Right lobe of liver (tissue), 6 donors: Measurements from ENCODE around the gene SH2B3. TPM values are rescaled to one million over a fixed set of nuclear protein-coding genes. Genes with fewer than 3 reads are reported as not detected.

Experiments
- ATAC-seq, 4 donors: fragments of 200-7000 bp; cut with Tn5 transposase; one replicate each; pipeline ENCODE4 v1.9.1; 2020; ENCODE audit warnings: mild to moderate bottlenecking in 4 of 4, moderate library complexity in 4 of 4
- DNase-seq, 3 donors: peaks; one replicate each; pipeline ENCODE4 v3.0.0-alpha.2; 2020
- H3K27ac ChIP-seq, 3 donors: fragments of 200-600 bp; one replicate each; pipeline ENCODE4 v1.8.0; 2022
- H3K27me3 ChIP-seq, 2 donors: fragments of 200-600 bp; one replicate each; pipeline ENCODE4 v1.8.0; 2022
- H3K36me3 ChIP-seq, 4 donors: fragments of 200-600 bp; sonication (generic) in 1 of 4; one replicate each; pipeline versions ENCODE4 v1.5.1 to v1.8.0; 2017 to 2022; ENCODE audit warnings: control low read depth in 1 of 4
- H3K4me1 ChIP-seq, 4 donors: fragments of 200-600 bp; sonication (generic) in 1 of 4; one replicate each; pipeline versions ENCODE4 v1.5.1 to v1.8.0; 2017 to 2022; ENCODE audit warnings: control low read depth in 1 of 4
- H3K4me3 ChIP-seq, 3 donors: fragments of 200-600 bp; one replicate each; pipeline ENCODE4 v1.8.0; 2022
- H3K9me3 ChIP-seq, 4 donors: fragments of 200-600 bp; sonication (generic) in 1 of 4; one replicate each; pipeline versions ENCODE4 v1.5.1 to v1.8.0; 2017 to 2022; ENCODE audit warnings: control low read depth in 1 of 4
- CTCF ChIP-seq, 4 donors: fragments of 200-600 bp in 3 of 4; fragments of 450-650 bp in 1 of 4; IDR thresholded peaks; one replicate each; pipeline versions ENCODE4 v1.5.1 to v1.8.0; 2016 to 2022; ENCODE audit warnings: antibody characterized with exemption in 4 of 4, mild to moderate bottlenecking in 2 of 4
- POLR2A ChIP-seq: fragments of 450-650 bp; IDR thresholded peaks from one replicate; pipeline ENCODE4 v1.6.1; 2017; ENCODE audit warnings: antibody characterized with exemption, mild to moderate bottlenecking
- WGBS: methylation state at CpG from one replicate; pipeline ENCODE4 v1.1.6; 2018; ENCODE audit warnings: low coverage, low lambda C conversion rate; ENCODE audit not compliant: insufficient coverage; ENCODE audit errors: missing lambda C conversion rate; 5-methylcytosine and 5-hydroxymethylcytosine counted together
- intact Hi-C, 2 donors: fragments of 100-400 bp; cut with DNase I; formaldehyde crosslinking; loops; one replicate each; pipeline versions ENCODE4 v1.11.2 to v1.14.1; 2022
- total RNA-seq, 6 experiments: library from RNA; depleted of rRNA in 2 of 6; stranded (reverse); fragments of >200 nt in 2 of 6; fragmentation: NEBNext Ultra II Directional in 3 of 6; extraction: Animal tissue kit (Norgen Biotek cat#: 25700) in 3 of 6; gene quantifications; one replicate each; pipeline versions ENCODE4 v1.1.0 to v1.2.4, GENCODE V29; 2016 to 2023
- donor health status: DM: no; HTN: yes; CAD: no.
- donor health status: DM: no; HTN: no; CAD: no.
- donor health status: DM: no; HTN: no; CAD: no.
- donor health status: DM: no; HTN: yes; CAD: no.
- donor health status: DM: no; HTN: yes; CAD: no.

Gene SH2B3
- total RNA-seq, 6 experiments from 2014 or later, result 6.7 to 43.5 (median 17.0) TPM

- Histone ChIP-seq H3K9me3 (no peaks in the 10 kb centered on the region), H3K27ac (no peak overlapping the region), H3K36me3 (peaks cover 0 to 26% (median 0%) of the 10 kb centered on the region in 4 donors), H3K27me3 (no peaks in the 10 kb centered on the region), H3K4me1 (peaks cover 0 to 31% (median 15%) of the 10 kb centered on the region in 4 donors), H3K4me3 (no peak overlapping the region)
- WGBS, result 77% methylated on average over 6 of the region's 7 CpGs
- DNase-seq (peak in 1 of 3 donors; percentile 30), ATAC-seq (peak in 1 of 4 donors; percentile 9)
- no peak for TF ChIP-seq CTCF (IDR thresholded peaks at IDR 0.05)
- no peak for TF ChIP-seq POLR2A
- intact Hi-C loops, result no loop called here
These were observed 37.9 kb downstream of the SH2B3 start for GRCh38 chr12:111443586-111443985.

GRCh38 chr12:111444314-111444924, 38.7 kb downstream of the SH2B3 start:
- Histone ChIP-seq H3K27ac (peak overlapping the region; percentile 50 to 63 (median 51)), H3K27me3 (no peaks in the 10 kb centered on the region), H3K36me3 (peaks cover 0 to 34% (median 2%) of the 10 kb centered on the region in 4 donors), H3K4me1 (peaks cover 0 to 31% (median 15%) of the 10 kb centered on the region in 4 donors), H3K4me3 (no peak overlapping the region), H3K9me3 (no peaks in the 10 kb centered on the region)
- TF ChIP-seq CTCF (IDR thresholded peaks at IDR 0.05) (no peak), POLR2A (no peak)
- intact Hi-C loops, result no loop called here
- no peak for DNase-seq
- no peak for ATAC-seq
- 55% methylated on average over 2 of the region's 8 CpGs for WGBS

GRCh38 chr12:111444925-111445725, 39.4 kb downstream of the SH2B3 start:
- Histone ChIP-seq H3K9me3 (no peaks in the 10 kb centered on the region), H3K36me3 (peaks cover 0 to 41% (median 4%) of the 10 kb centered on the region in 4 donors), H3K27me3 (no peaks in the 10 kb centered on the region), H3K27ac (peak overlapping the region; percentile 50 to 63 (median 51)), H3K4me1 (peaks cover 0 to 31% (median 15%) of the 10 kb centered on the region in 4 donors), H3K4me3 (no peak overlapping the region)
- ATAC-seq (peak; percentile 60 to 75 (median 64)), DNase-seq (peak in 2 of 3 donors; percentile 65 to 71)
- 30% methylated on average over 4 of the region's 11 CpGs for WGBS
- intact Hi-C loops, result loop anchor here (5.0 kb wide), 2 partner anchors 33 to 43 kb away; no protein-coding TSS in a partner anchor
- no peak for TF ChIP-seq POLR2A
- TF ChIP-seq CTCF (IDR thresholded peaks at IDR 0.05), result peak in 1 of 4 donors; percentile 12

GRCh38 chr12:111445726-111446581, 40.2 kb downstream of the SH2B3 start:
- 11% methylated on average over 3 of the region's 6 CpGs for WGBS
- DNase-seq (peak in 2 of 3 donors; percentile 58 to 78), ATAC-seq (peak; percentile 44 to 60 (median 52))
- H3K4me1 ChIP-seq, result peaks cover 0 to 31% (median 15%) of the 10 kb centered on the region in 4 donors
- no peaks in the 10 kb centered on the region for H3K27me3 ChIP-seq
- intact Hi-C loops, result loop anchor here (5.0 kb wide), 2 partner anchors 34 to 44 kb away; no protein-coding TSS in a partner anchor
- TF ChIP-seq POLR2A (no peak), CTCF (IDR thresholded peaks at IDR 0.05) (no peak)
- H3K9me3 ChIP-seq, result no peaks in the 10 kb centered on the region
- peaks cover 0 to 50% (median 9%) of the 10 kb centered on the region in 4 donors for H3K36me3 ChIP-seq
- peak overlapping the region; percentile 50 to 63 (median 51) for H3K27ac ChIP-seq
- H3K4me3 ChIP-seq, result no peak overlapping the region
